PC-9 (cell line): ENCODE results near the gene PCGF3.

ENCODE experiments used
- EZH2 ChIP-seq: fragments of 200-600 bp; sonication (generic); IDR thresholded peaks from 2 replicates; pipeline ENCODE4 v1.8.0; 2017; ENCODE audit warnings: antibody characterized with exemption, low read depth
- TF ChIP-seq, protein P1 (sequence below): fragments of 200-600 bp; sonication (generic); conservative IDR thresholded peaks from 2 replicates; pipeline ENCODE4 v1.6.1; 2017; ENCODE audit warnings: mixed run types, antibody characterized with exemption, mild to moderate bottlenecking, moderate library complexity

DNA sequence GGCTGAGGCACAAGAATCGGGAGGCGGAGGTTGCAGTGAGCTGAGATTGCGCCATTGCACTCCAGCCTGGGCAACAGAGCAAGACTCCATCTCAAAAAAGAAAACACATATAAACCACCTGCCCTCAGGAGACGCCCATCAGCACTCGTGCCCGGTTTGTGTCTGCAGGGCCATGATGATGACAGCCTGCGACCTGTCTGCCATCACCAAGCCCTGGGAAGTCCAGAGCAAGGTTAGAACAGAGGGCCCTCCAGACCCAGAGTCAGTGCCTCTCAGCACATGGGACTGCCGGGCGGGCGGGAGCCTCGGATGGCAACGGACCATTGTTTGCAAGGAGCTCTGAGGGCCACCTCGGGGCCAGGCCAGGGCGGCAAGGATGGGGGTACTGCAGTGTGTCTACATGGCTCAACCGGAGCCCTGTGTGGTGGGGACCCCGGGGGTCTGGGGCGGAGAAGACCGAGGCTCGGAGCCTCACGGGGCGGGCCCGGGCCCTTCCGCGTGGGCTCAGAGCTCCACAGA, 40.9 kb upstream of the PCGF3 start:
- TF ChIP-seq, protein P1, sequence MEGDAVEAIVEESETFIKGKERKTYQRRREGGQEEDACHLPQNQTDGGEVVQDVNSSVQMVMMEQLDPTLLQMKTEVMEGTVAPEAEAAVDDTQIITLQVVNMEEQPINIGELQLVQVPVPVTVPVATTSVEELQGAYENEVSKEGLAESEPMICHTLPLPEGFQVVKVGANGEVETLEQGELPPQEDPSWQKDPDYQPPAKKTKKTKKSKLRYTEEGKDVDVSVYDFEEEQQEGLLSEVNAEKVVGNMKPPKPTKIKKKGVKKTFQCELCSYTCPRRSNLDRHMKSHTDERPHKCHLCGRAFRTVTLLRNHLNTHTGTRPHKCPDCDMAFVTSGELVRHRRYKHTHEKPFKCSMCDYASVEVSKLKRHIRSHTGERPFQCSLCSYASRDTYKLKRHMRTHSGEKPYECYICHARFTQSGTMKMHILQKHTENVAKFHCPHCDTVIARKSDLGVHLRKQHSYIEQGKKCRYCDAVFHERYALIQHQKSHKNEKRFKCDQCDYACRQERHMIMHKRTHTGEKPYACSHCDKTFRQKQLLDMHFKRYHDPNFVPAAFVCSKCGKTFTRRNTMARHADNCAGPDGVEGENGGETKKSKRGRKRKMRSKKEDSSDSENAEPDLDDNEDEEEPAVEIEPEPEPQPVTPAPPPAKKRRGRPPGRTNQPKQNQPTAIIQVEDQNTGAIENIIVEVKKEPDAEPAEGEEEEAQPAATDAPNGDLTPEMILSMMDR = no peak
- TF ChIP-seq EZH2 = no peak
